WERI-Rb-1 (cell line): ENCODE data around the gene CCN2.

ENCODE experiments used
- DNase-seq: peaks from one replicate; pipeline ENCODE4 v3.0.0-alpha.2; 2020
- H3K27ac ChIP-seq: fragments of 250-450 bp; sonication (Bioruptor Pico); 2 replicates; pipeline ENCODE4 v1.5.1; 2020; ENCODE audit warnings: mild to moderate bottlenecking, moderate library complexity
- H3K27me3 ChIP-seq: fragments of 250-450 bp; sonication (Bioruptor Pico); 2 replicates; pipeline ENCODE4 v1.5.1; 2021; ENCODE audit warnings: mild to moderate bottlenecking, low read depth, moderate library complexity; ENCODE audit not compliant: insufficient read depth, severe bottlenecking
- H3K36me3 ChIP-seq: fragments of 250-450 bp; sonication (Bioruptor Pico); 2 replicates; pipeline ENCODE4 v1.5.1; 2020; ENCODE audit warnings: mild to moderate bottlenecking, moderate library complexity
- H3K4me3 ChIP-seq: 2 replicates; pipeline ENCODE4 v1.5.1; 2011; ENCODE audit warnings: low read depth, mild to moderate bottlenecking, control low read depth, low read length
- H3K9me3 ChIP-seq: fragments of 250-450 bp; sonication (Bioruptor Pico); 2 replicates; pipeline ENCODE4 v1.5.1; 2021; ENCODE audit warnings: mild to moderate bottlenecking, moderate library complexity; ENCODE audit not compliant: severe bottlenecking
- CTCF ChIP-seq: IDR thresholded peaks from 2 replicates; pipeline ENCODE4 v1.5.1; 2011; ENCODE audit warnings: low read depth, mild to moderate bottlenecking, control low read depth, inconsistent platforms, low read length

Gene CCN2

DNA sequence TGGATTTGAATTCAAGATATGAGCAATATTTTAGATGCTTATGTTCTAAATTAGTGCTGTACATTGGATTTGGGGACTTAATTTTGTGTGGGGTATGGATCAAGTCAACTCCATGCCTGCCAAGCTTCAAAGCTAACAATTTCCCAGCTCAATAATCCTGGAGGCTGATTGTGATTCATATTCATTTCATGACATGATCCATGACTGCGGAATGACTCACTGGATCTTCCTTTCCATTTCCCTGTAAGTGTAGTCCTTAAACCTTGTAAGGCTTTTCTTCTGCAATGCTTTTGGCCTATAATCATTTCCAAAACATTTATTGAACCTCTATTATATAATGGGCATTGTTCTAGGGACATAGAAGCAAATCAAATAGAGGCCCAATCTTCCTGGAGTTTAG lies 44.7 kb upstream of the CCN2 start:
- Histone ChIP-seq H3K9me3 (no peaks in the 10 kb centered on the region), H3K27me3 (peaks cover 25% of the 10 kb centered on the region), H3K4me3 (no peak overlapping the region), H3K36me3 (no peaks in the 10 kb centered on the region), H3K27ac (no peak overlapping the region)
- TF ChIP-seq CTCF, result no peak
- no peak for DNase-seq

DNA sequence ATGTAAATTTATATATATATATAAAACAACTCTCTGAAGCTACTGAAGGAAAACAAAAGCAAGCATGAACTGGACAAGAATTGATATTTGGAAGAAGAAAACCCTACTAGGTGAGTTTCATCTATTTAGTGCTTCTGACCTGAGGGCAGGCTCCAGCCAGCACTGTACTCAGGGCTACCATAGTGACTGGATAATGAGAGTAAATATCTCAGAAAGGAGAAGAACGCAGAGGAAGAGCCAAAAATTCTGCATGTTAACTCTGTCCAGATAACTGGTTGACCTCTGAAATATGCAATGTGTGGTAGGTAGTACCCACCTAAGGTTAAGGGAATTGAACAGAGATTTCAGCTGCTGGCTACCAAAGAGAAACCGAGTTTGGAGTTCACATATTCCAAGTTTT lies 41.4 kb upstream of the CCN2 start:
- TF ChIP-seq CTCF, result no peak
- Histone ChIP-seq H3K27me3 (peaks cover 14% of the 10 kb centered on the region), H3K27ac (no peak overlapping the region), H3K36me3 (no peaks in the 10 kb centered on the region), H3K4me3 (no peak overlapping the region), H3K9me3 (no peaks in the 10 kb centered on the region)
- no peak for DNase-seq

GRCh38 chr6:131989036-131989435 lies 37.9 kb upstream of the CCN2 start:
- TF ChIP-seq CTCF, result no peak
- Histone ChIP-seq H3K27me3 (peaks cover 24% of the 10 kb centered on the region), H3K4me3 (no peak overlapping the region), H3K27ac (no peak overlapping the region), H3K9me3 (no peaks in the 10 kb centered on the region), H3K36me3 (no peaks in the 10 kb centered on the region)
- no peak for DNase-seq

- Histone ChIP-seq H3K36me3 (no peaks in the 10 kb centered on the region), H3K27ac (no peak overlapping the region), H3K4me3 (no peak overlapping the region), H3K9me3 (no peaks in the 10 kb centered on the region), H3K27me3 (peaks cover 30% of the 10 kb centered on the region)
- no peak for TF ChIP-seq CTCF
- DNase-seq, result no peak
Measured at GRCh38 chr6:131982740-131983259, 31.6 kb upstream of the CCN2 start.

DNA sequence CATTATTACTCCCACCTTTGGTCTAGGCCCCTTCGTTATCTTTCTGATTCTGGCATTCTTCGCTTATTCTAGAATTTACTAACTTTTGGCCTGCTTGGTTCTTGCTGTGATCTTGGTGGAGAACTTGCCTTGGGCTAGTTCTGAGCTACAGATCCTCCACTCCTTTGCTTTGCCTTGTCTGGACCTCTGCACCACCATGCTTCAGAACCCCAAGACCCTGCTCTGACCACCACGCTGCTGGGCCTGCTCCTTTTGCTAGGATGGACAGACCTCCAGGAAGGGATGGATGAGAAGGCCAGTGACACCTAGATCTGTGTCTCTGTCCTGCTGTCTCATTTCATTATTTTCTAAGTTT lies 30.4 kb upstream of the CCN2 start:
- no peak for DNase-seq
- no peak for TF ChIP-seq CTCF
- H3K27ac ChIP-seq, result no peak overlapping the region

More for the DNA sequence above, 30.4 kb upstream of the CCN2 start:
- H3K4me3 ChIP-seq, result no peak overlapping the region
- peaks cover 30% of the 10 kb centered on the region for H3K27me3 ChIP-seq
- no peaks in the 10 kb centered on the region for H3K36me3 ChIP-seq
- no peaks in the 10 kb centered on the region for H3K9me3 ChIP-seq
